ENCODE measurements around the gene DGKB. TPM values are rescaled to one million over a fixed set of nuclear protein-coding genes. Genes with fewer than 3 reads are reported as not detected.

Gene DGKB
- total RNA-seq, 5 donors from 2014 or later (not counting 1 experiment from before 2014, with no cell fraction given) = not detected

DNA sequence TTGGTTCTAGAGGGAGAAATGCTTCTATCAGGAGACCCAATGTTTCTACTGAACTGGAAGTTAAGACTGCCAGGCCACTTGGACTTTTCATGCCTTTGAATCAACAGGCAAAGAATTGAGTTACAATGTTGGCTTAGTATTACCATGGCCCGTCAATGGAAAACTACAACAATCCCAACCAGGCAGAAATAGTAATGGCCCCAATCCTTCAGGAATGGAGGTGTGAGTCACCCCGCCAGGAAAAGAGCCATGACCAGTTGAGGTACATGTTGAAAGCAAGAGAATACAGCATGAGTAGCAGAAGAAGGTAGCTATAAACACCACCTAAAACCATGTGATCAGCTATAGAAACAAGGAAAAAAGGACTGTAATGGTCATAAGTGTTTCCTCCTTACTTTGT lies 101.9 kb downstream of the DGKB start:
- Histone ChIP-seq H3K27ac (ENCODE audit: low read length) (no peak overlapping the region), H3K4me3 (ENCODE audit: control insufficient read depth in 1 of 2, extremely low read depth in 1 of 2, low read length in 1 of 2) (no peak overlapping the region), H3K36me3 (ENCODE audit: control insufficient read depth in 2 of 2, extremely low read depth in 1 of 2, insufficient read depth in 1 of 2, low read length in 1 of 2) (no peaks in the 10 kb centered on the region), H3K27me3 (replicated peaks in 1 of 2; ENCODE audit: control insufficient read depth in 2 of 2, extremely low read depth in 1 of 2, insufficient read depth in 2 of 2, low read length in 1 of 2) (no peaks in the 10 kb centered on the region), H3K9me3 (no peaks in the 10 kb centered on the region), H3K4me1 (ENCODE audit: control insufficient read depth in 1 of 2, extremely low read depth in 1 of 2, insufficient read depth in 2 of 2, low read length in 2 of 2) (no peaks in the 10 kb centered on the region)
- ATAC-seq (replicated peaks in 1 of 4) (no peak), DNase-seq (no peak)
- WGBS (ENCODE audit: insufficient coverage) = no CpG with 5 or more reads among the region's 2 CpGs
- Mint-ChIP-seq H3K4me3 (no peak overlapping the region), H3K4me1 (no peaks in the 10 kb centered on the region), H3K9me3 (peaks cover 0 to 4% (median 2%) of the 10 kb centered on the region in 3 donors), H3K27me3 (no peaks in the 10 kb centered on the region), H3K36me3 (no peaks in the 10 kb centered on the region), H3K27ac (no peak overlapping the region)
- CTCF ChIA-PET = interaction anchor here in 1 of 2 donors (0.6 kb wide), 1 partner anchor 120 kb away, joined by 3 read pairs; no protein-coding TSS in a partner anchor
- POLR2A ChIA-PET = interaction anchor here in 1 of 2 donors (0.7 kb wide), 2 partner anchors 12 to 45 kb away, joined by 3 to 4 read pairs; no protein-coding TSS in a partner anchor

DNA sequence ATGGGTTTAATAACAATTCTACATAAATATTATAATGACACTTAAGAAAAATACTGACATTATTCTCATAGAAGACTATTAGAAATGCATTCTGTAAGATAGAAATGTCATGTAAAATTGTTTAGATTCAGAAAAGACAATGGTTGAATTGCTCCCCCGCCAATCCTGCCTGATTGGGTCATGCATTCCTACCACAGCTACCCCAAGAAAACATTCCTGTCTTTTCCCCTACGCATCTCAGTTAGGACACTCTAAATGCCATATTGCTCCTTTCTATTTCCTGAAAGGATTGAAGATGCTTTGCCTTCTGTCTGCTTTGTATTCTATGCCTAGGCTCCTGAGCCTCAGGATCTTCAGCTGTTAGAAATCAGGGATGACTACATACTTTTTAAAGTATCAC lies 109.4 kb downstream of the DGKB start:
- ChIA-PET CTCF (no interaction called here), POLR2A (no interaction called here)
- H3K27ac ChIP-seq (ENCODE audit: low read length) = no peak overlapping the region
- Mint-ChIP-seq H3K4me1 (no peaks in the 10 kb centered on the region), H3K4me3 (no peak overlapping the region), H3K36me3 (no peaks in the 10 kb centered on the region), H3K27me3 (no peaks in the 10 kb centered on the region), H3K9me3 (peaks cover 0 to 5% (median 3%) of the 10 kb centered on the region in 3 donors), H3K27ac (no peak overlapping the region)
- H3K36me3 ChIP-seq (ENCODE audit: control insufficient read depth in 2 of 2, extremely low read depth in 1 of 2, insufficient read depth in 1 of 2, low read length in 1 of 2) = no peaks in the 10 kb centered on the region
- no peak for DNase-seq
- no peaks in the 10 kb centered on the region for H3K27me3 ChIP-seq (replicated peaks in 1 of 2; ENCODE audit: control insufficient read depth in 2 of 2, extremely low read depth in 1 of 2, insufficient read depth in 2 of 2, low read length in 1 of 2)
- no peaks in the 10 kb centered on the region for H3K4me1 ChIP-seq (ENCODE audit: control insufficient read depth in 1 of 2, extremely low read depth in 1 of 2, insufficient read depth in 2 of 2, low read length in 2 of 2)
- 63% methylated on average over 2 of the region's 2 CpGs for WGBS (ENCODE audit: insufficient coverage)
- no peak for ATAC-seq (replicated peaks in 1 of 4)
- no peak overlapping the region for H3K4me3 ChIP-seq (ENCODE audit: control insufficient read depth in 1 of 2, extremely low read depth in 1 of 2, low read length in 1 of 2)
- no peaks in the 10 kb centered on the region for H3K9me3 ChIP-seq

DNA sequence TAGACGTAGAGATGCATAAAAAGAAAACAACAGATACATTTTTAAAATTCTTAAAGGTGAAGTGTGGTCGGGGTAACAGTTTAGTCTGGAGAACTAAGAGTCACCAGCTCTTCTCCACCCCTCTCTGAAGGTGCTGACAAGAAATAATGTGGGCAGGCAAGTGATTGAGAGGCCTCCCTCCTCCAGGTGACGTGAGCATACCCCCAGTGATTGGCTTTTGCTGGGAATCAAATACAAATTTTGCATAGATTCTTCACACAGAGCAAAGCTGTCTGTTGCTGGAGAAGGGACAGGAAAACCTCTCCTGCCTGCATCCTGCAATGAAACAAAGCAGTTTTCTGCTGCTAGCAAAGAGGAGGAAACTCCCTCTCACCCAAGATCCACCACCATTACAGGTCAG lies 115.0 kb downstream of the DGKB start:
- H3K4me3 Mint-ChIP-seq = no peak overlapping the region
- H3K36me3 Mint-ChIP-seq = no peaks in the 10 kb centered on the region
- no CpG with 5 or more reads among the region's 3 CpGs for WGBS (ENCODE audit: insufficient coverage)
- Histone ChIP-seq H3K4me3 (ENCODE audit: control insufficient read depth in 1 of 2, extremely low read depth in 1 of 2, low read length in 1 of 2) (no peak overlapping the region), H3K36me3 (ENCODE audit: control insufficient read depth in 2 of 2, extremely low read depth in 1 of 2, insufficient read depth in 1 of 2, low read length in 1 of 2) (no peaks in the 10 kb centered on the region), H3K27ac (ENCODE audit: low read length) (no peak overlapping the region), H3K9me3 (no peaks in the 10 kb centered on the region), H3K27me3 (replicated peaks in 1 of 2; ENCODE audit: control insufficient read depth in 2 of 2, extremely low read depth in 1 of 2, insufficient read depth in 2 of 2, low read length in 1 of 2) (peaks cover 0 to 4% of the 10 kb centered on the region in 2 experiments), H3K4me1 (ENCODE audit: control insufficient read depth in 1 of 2, extremely low read depth in 1 of 2, insufficient read depth in 2 of 2, low read length in 2 of 2) (no peaks in the 10 kb centered on the region)
- no peaks in the 10 kb centered on the region for H3K4me1 Mint-ChIP-seq
- ChIA-PET CTCF (no interaction called here), POLR2A (no interaction called here)
- ATAC-seq (replicated peaks in 1 of 4) (no peak), DNase-seq (no peak)
- H3K9me3 Mint-ChIP-seq = peaks cover 0 to 3% (median 0%) of the 10 kb centered on the region in 3 donors
- H3K27ac Mint-ChIP-seq = no peak overlapping the region
- H3K27me3 Mint-ChIP-seq = no peaks in the 10 kb centered on the region

DNA sequence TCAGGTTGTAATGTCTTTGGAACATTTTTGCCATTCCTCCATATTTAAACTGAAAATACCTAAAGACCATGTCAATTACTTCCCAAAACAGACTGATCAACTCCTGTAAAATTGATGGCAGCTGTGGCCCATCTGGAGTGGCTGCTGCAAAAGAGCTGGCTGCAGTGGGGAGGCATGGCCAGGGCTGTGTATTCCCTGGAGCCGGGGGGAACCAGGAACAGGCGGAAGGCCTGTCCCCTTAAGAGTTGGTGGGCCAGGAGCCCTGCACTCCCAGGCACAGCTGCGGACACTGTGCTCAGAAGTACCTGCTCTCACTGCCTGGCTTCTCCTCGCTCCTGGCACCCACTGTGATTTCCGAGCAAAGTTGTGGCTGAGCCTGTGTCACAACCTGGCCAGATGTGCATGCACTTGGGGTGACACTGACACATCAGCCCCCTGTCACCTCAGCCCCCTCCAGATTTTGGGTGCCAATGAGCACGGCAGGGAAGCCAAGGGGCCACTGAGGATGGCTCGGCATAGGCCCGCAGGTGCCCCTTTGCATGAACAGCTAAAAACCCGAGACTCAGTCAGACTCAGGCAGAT lies 116.1 kb downstream of the DGKB start:
- POLR2A ChIA-PET = no interaction called here
- Mint-ChIP-seq H3K27me3 (no peaks in the 10 kb centered on the region), H3K4me1 (no peaks in the 10 kb centered on the region), H3K9me3 (peaks cover 0 to 3% (median 0%) of the 10 kb centered on the region in 3 donors), H3K36me3 (no peaks in the 10 kb centered on the region), H3K4me3 (no peak overlapping the region), H3K27ac (no peak overlapping the region)
- peaks cover 0 to 4% of the 10 kb centered on the region in 2 experiments for H3K27me3 ChIP-seq (replicated peaks in 1 of 2; ENCODE audit: control insufficient read depth in 2 of 2, extremely low read depth in 1 of 2, insufficient read depth in 2 of 2, low read length in 1 of 2)
- CTCF ChIA-PET = no interaction called here
- H3K9me3 ChIP-seq = no peaks in the 10 kb centered on the region
- ATAC-seq (replicated peaks in 1 of 4) (no peak), DNase-seq (no peak)
- no peak overlapping the region for H3K4me3 ChIP-seq (ENCODE audit: control insufficient read depth in 1 of 2, extremely low read depth in 1 of 2, low read length in 1 of 2)
- 76% methylated on average over 5 of the region's 9 CpGs for WGBS (ENCODE audit: insufficient coverage)
- H3K27ac ChIP-seq (ENCODE audit: low read length) = no peak overlapping the region
- no peaks in the 10 kb centered on the region for H3K4me1 ChIP-seq (ENCODE audit: control insufficient read depth in 1 of 2, extremely low read depth in 1 of 2, insufficient read depth in 2 of 2, low read length in 2 of 2)
- H3K36me3 ChIP-seq (ENCODE audit: control insufficient read depth in 2 of 2, extremely low read depth in 1 of 2, insufficient read depth in 1 of 2, low read length in 1 of 2) = no peaks in the 10 kb centered on the region

DNA sequence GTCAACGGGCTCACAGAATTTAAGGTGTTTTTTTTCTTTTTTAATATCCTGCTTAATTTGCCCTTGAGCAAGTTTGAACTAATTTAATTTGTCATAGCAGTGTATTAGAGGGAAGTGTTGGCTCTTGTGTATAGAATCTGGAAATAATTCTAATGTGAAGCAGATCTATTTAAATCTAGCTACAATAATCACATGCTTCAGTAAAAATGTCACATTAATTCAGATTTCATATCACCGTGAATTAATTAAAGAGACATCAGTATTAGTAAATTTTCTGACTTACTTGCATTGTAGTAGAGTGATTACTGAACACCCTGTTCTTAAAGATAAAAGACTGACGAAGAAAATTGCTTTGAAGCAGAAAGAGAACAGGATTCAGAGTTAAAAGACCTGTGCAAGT lies 124.7 kb downstream of the DGKB start:
- no peak for ATAC-seq (replicated peaks in 1 of 4)
- CTCF ChIA-PET = no interaction called here
- Mint-ChIP-seq H3K27ac (no peak overlapping the region), H3K9me3 (peaks cover 3 to 11% (median 10%) of the 10 kb centered on the region in 3 donors), H3K27me3 (no peaks in the 10 kb centered on the region), H3K36me3 (no peaks in the 10 kb centered on the region), H3K4me3 (no peak overlapping the region), H3K4me1 (no peaks in the 10 kb centered on the region)
- Histone ChIP-seq H3K27ac (ENCODE audit: low read length) (no peak overlapping the region), H3K4me3 (ENCODE audit: control insufficient read depth in 1 of 2, extremely low read depth in 1 of 2, low read length in 1 of 2) (no peak overlapping the region), H3K9me3 (no peaks in the 10 kb centered on the region), H3K27me3 (replicated peaks in 1 of 2; ENCODE audit: control insufficient read depth in 2 of 2, extremely low read depth in 1 of 2, insufficient read depth in 2 of 2, low read length in 1 of 2) (no peaks in the 10 kb centered on the region), H3K4me1 (ENCODE audit: control insufficient read depth in 1 of 2, extremely low read depth in 1 of 2, insufficient read depth in 2 of 2, low read length in 2 of 2) (no peaks in the 10 kb centered on the region), H3K36me3 (ENCODE audit: control insufficient read depth in 2 of 2, extremely low read depth in 1 of 2, insufficient read depth in 1 of 2, low read length in 1 of 2) (no peaks in the 10 kb centered on the region)
- POLR2A ChIA-PET = no interaction called here
- WGBS (ENCODE audit: insufficient coverage) = 40% methylated on average over 1 of the region's 3 CpGs
- no peak for DNase-seq

DNA sequence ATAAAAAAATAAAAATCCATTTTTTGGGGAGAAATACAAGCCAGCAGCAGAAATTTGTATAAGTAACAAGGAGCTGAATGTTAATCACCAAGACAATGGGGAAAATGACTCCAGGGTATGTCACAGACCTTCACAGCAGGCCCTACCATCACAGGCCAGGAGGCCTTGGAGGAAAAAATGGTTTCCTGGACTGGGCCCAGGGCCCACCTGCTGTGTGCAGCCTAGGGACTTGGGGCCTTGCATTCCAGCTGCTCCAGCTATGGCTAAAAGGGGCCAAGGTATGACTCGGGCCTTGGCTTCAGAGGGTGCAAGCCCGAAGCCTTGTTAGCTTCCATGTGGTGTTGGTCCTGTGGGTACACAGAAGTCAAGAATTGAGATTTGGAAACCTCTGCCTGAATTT lies 126.3 kb downstream of the DGKB start:
- Histone ChIP-seq H3K4me3 (ENCODE audit: control insufficient read depth in 1 of 2, extremely low read depth in 1 of 2, low read length in 1 of 2) (no peak overlapping the region), H3K9me3 (no peaks in the 10 kb centered on the region), H3K36me3 (ENCODE audit: control insufficient read depth in 2 of 2, extremely low read depth in 1 of 2, insufficient read depth in 1 of 2, low read length in 1 of 2) (no peaks in the 10 kb centered on the region), H3K4me1 (ENCODE audit: control insufficient read depth in 1 of 2, extremely low read depth in 1 of 2, insufficient read depth in 2 of 2, low read length in 2 of 2) (no peaks in the 10 kb centered on the region), H3K27ac (ENCODE audit: low read length) (no peak overlapping the region), H3K27me3 (replicated peaks in 1 of 2; ENCODE audit: control insufficient read depth in 2 of 2, extremely low read depth in 1 of 2, insufficient read depth in 2 of 2, low read length in 1 of 2) (no peaks in the 10 kb centered on the region)
- Mint-ChIP-seq H3K36me3 (no peaks in the 10 kb centered on the region), H3K4me1 (no peaks in the 10 kb centered on the region), H3K4me3 (no peak overlapping the region), H3K27me3 (no peaks in the 10 kb centered on the region), H3K9me3 (peaks cover 3 to 14% (median 11%) of the 10 kb centered on the region in 3 donors), H3K27ac (no peak overlapping the region)
- ChIA-PET POLR2A (no interaction called here), CTCF (no interaction called here)
- DNase-seq (no peak), ATAC-seq (replicated peaks in 1 of 4) (no peak)
- 61% methylated on average over 2 of the region's 2 CpGs for WGBS (ENCODE audit: insufficient coverage)
